DMS114 treated with DMSO at 0.1 percent for 48 hours (cell line): Measurements from ENCODE around the gene DISC1.

Experiments used
- DNase-seq: peaks from one replicate; lab custom pipeline; 2025; ENCODE audit not compliant: unreplicated experiment; lab: John Stamatoyannopoulos, UW

The DISC1 gene

DNA sequence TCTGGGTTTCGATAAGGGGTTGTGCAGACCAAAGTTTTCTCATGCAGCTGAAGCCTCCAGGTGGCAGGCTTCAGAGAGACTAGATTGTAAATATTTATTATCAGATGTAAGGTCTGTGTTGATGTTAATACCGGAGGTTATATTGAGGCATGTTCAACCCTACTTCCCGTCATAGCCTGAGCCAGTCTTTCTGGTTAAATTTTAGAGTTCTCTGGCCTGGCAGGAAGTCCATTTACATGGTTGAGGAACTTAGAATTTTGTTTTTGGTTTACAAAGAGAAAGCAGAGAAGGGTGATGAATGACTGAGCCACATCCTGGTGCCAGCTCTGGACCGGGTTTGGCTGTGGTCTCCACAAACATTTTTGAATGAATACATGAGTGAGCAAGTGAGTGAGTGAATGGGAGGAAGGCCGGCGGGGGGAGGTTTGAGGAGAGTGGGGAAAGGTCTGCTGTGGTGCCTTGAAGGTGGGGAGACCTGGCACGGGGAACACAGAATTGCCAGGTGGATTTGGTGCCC lies 218.5 kb downstream of the DISC1 start:
- no peak for DNase-seq

DNA sequence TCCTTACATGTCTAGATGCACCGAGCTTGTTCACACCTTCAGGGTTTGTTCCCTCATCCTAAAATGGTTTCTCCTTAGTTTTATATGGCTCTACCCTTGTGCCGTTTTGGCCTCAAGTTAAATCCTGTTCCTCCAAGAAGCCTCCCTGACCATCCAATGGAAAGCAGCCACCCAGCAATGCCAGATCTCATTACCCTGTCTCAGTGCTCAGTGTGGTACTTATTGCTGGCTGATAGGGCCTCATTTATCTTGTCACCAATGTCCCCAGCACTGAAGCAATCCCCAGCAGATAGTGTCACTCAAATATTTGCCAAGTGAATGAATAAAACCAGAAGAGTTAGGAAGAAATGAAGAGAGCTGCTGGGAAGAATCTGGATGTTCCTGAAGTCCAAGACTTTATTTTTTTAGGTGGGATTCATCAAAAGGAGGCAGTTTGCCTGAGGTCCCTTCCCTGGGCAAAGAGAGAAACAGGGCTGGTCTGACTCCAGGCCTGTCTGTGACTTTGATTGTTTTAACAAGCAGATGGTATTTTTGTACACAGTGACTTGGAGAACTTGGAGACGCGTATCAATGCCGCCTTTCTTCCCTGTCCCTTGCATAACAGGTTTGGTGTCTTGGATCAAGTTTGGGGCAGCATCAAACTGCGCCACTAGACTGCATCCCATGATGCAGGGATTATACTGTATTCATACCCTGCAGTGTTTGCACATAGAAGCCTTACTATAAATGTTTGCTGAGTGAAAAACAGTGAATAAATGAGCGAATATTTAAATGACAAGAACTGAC lies 221.2 kb downstream of the DISC1 start:
- no peak for DNase-seq

DNA sequence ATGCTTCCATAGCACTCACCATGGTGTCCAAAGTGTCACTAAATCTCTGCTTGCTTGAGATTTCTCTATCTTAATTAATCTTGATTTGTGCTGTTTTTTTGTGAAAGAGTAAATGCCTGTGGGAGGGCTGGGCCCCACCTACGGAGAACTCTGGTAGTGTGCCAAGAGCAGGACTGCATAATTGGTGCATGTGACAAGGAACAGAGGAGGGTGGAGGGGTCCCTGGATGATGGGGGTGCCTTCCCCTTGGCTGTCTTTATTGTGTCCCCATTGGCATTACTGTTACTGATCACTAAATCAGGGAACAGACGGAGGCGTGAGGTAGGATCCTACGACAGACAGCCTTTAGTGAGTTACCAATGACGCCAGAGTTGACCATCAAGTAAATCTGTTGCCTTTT lies 223.4 kb downstream of the DISC1 start:
- DNase-seq = no peak

GRCh38 chr1:231850786-231851185 lies 224.2 kb downstream of the DISC1 start:
- no peak for DNase-seq

DNA sequence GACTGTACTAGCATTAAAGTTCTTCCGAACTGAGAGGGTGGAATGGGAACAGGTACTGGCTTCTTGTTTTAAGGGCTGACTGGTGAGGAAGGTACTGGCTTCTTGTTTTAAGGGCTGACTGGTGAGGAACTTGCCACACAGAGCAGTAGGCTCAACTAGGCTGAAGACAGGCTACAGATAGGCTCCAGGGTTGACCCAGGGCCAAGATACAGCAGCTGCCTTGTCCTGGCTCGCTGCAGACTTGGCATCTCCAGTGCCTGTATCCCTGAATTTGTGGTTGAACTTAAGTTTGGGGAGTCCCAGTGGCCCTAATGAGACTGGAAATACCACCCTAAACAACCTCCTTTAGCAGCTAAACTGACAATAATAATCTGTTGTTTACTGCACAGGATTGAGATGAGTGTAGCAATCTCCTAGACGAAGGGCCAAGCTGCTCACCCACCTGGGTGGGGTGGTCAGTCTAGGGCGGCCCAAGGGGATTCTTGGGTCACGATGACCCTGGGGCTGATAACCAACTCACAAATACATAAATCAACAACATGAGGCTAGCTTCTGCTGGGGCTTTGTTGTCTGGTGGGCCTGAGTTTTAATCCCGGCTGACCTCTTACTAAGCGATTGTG lies 227.1 kb downstream of the DISC1 start:
- no peak for DNase-seq

DNA sequence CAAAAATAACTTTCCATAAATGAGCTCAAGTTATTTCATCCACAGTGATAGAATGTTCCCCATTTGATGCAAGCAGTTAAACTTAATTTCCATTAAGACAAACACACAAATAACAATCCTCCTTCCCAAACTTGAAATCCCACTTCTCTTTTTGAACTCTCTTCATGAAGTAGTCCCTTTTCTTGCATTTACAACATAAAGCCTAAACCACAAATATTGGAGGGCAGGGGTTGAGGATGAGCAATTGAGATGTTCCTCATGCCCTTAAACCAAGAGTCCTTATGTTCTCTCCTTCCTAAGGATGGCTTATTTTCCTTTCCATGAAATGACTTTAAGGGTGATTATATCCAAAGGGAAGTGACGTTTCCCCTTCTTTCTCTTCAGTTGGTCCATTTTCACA lies 228.8 kb downstream of the DISC1 start:
- no peak for DNase-seq

GRCh38 chr1:231855926-231856325 lies 229.3 kb downstream of the DISC1 start:
- DNase-seq = no peak

DNA sequence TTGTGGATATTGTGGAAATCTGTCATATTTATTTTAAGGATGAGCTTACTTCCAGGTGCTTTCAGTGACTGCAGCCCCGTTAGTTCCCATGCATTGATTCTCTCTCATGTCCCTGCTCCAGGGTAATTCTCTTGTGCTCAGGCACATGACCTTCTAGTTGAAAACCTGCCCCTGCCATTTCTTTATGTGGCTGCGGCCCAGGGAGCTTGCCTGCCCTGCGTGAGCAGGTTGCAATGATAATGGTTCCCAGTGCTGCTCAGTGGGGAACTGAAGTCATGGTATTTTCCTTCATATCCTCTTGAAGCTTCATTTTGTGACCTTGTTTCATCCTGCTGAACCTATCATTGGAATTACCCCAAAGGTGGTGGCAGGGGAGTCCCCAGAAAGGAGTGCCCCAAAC lies 229.8 kb downstream of the DISC1 start:
- DNase-seq = no peak

- no peak for DNase-seq
These were observed 230.3 kb downstream of the DISC1 start for GRCh38 chr1:231856894-231857293.

DNA sequence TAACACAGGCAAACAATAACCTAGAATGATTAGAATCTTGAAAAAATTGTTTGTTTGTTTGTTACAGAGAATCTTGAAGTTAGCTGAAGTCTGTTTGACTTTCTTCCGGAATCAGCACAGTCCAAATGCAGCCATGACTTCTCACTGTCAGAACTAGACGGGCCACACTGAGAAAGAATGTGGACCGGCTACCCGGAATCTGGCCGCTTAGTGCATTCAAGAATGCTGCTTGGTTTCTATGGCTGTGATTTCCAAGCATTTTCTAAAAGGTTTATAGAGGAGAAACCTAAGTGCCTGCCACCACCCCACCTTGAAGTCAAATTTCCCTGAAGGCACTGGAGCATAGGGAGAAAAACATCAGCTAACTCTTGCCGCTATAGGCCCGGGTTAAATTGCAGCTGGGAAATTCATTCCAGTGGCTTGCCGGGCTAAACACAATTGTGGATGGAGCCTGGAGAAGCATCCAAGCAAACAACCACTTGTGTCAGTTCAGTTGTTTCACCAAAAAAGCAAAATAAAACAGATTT lies 231.1 kb downstream of the DISC1 start:
- no peak for DNase-seq

DNA sequence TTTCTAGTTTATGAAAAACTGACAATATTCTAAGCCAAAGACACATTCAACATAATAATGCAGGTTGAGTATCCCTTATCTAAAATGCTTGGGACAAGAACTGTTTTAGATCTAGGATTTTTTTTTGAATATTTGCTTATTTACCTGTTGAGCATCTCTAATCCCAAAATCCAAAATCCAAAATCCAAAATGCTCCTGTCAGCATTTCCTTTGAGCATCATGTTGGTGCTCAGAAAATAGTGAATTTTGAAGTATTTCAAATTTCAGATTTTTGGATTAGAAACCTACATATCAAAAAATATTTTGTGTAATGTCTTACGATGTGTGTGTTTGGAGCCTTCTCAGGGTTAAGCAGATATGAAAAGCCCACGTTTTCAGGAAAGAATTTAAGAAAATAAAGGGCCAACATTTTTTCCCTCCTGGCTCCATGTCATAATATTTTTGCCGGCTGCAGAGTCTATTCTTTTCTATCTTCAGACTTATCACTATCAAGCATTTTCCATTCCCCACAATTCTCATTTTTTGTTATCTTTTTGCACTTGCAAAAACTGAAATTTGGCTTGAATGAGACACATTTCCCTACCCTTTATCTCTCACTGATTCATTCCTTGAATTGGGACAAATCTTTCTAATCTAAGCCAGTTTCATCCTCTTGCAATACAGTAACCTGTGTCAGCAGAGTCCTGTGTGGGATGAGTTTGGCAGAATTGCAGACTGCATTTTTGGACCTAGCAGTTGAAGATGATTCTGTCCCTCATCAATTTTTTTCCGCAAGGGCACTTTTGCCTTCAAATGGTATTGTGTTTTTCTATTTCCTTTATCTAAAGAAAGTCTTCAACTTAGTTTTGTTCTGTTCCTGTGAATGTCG lies 233.9 kb downstream of the DISC1 start:
- DNase-seq = no peak

DNA sequence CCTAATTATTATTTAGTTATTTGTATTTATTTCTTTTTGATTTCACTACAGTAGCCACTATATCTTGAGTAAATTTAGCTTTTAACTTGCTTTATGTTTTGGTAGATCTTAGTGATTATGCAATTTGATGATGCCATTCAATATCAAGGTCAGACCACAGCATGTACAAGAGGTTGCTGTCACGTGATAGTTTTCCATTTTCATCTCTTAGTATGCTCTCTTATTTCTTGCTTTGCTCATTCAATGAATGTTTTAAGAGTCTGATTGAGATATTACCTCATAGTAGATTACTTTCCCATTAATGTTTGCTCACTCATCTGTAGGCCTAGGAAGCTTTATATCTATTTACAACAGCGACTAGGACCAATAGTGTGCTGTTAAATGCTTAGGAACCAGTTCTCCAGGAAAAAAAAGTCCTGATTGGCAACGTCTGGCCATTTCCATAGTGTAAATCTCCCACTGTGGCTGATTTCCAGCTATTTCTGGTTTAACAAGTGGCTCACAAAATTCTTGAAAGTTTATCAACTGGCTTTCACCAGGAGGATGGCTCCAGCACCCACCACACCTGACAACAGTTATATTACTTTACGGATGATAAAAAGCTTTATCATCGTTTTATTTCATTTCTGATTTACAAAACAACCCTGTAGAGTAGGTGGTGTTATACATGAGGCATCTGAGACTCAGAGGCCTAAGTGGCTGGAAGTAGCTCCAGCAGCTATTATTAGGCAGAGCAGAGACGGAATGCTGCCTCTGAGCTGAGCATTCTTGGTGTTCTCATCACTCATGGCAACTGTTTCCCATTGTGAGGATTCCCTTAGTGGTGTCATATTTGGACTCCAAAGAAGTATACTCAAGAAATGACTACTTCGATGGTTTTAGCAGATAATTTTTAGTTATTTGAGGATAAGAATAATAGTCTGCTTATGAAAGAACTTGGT lies 235.2 kb downstream of the DISC1 start:
- no peak for DNase-seq

- no peak for DNase-seq
These were observed 236.0 kb downstream of the DISC1 start for GRCh38 chr1:231862611-231863010.

- no peak for DNase-seq
These were observed 238.7 kb downstream of the DISC1 start for GRCh38 chr1:231865331-231865730.

DNA sequence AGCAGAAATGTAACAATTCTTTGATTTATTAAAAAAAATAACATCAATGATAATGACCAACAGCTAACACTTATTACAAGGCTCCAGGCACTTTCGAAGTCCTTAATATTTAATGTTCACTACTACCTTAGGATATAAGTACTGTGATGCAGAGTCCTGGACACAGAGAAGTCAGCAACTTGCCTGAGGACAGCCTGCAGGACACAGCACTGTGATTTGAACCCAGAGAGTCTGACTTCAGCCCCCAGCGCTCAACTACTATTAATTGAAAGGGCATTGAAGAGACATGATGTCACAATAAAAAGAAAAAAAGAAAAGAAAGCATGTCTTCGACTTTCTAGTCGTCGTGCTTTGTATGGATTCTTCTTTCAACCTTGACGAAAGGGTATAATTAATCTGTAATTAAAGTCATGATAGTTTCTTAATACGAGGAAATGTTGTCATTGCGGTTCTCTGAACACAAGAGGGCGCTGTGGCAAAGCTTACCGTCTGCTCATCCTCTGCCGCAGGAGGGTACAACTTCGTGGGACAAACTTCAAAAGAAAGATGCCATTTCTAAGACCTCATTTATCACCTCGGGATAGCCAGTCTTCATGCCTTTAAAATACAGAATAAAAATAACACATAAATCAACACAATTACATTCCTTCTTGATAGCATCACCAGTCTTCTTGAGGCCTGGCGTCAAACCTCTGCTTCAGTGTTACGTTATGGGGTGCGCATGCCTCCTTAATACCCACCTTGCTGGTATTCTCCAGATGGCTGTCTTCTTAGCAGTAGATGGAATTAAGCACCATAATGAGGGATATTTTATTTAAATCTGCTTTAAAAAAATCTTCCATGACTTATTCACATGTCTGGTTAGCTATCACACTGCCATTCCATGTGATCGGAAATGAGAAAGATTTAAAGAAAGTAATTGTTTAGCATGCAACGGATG lies 240.1 kb downstream of the DISC1 start:
- DNase-seq = no peak

DNA sequence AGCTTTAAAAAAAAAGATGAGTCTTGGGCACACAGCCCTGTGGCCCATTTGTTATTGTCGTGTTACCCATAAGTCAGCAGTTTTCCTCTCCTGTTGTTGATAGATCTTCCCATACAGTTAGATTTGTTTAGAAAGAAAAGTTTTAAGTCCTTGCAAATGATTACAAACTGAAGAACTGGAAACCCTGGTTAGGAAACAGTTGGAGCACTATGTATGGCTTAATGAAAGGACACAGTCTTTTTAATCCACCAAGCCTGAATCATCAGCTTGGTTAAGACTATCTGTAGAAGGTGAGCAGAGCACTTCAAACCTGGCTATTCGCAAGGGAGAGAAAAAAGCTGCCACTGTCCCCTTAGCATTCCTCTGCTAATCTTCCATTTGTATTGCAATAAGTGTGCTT lies 241.0 kb downstream of the DISC1 start:
- DNase-seq = no peak

DNA sequence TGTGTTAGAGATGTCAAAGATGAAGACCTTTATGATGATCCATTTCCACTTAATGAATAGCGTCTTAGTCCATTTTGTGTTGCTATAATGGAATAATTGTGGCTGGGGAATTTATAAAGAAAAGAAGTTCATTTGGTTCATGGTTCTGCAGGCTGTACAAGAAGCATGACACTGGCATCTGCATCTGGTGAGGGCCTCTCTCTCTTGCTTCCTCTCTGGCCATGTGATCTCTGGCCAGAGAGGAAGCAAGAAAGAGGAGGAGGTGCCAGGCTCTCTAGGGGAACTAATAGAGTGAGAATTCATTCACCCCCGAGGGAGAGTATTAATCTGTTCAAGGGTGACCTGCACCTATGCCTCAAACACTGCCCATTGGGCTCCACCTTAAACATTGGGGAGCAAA lies 242.8 kb downstream of the DISC1 start:
- DNase-seq = no peak

DNA sequence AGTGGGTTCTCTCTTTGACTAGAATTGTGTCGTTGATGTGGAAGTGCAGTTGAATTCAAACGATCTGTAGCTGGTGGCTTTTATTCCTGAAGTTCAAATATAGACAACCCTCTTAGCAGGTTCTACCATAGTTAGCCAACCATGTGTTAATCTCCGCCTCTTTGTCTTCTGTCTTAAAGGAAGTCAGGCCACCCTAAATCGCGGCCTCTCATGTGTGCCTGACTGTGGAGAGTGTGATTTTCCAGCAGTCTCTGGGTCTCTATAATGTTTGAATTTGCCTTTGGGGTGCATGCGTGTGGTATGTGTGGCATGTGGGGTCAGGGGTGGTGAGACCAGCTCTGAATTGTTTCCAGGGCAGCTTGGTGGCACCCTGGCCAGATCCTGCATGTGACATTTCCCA lies 244.9 kb downstream of the DISC1 start:
- no peak for DNase-seq

- DNase-seq = no peak
These were observed 245.3 kb downstream of the DISC1 start for GRCh38 chr1:231871878-231872277.
